MM.1S (cell line): ENCODE data around the gene HLA-G.

Experiments used
- DNase-seq: peaks from one replicate; pipeline ENCODE4 v3.0.0-alpha.2; 2015
- H2AFZ ChIP-seq: fragments of 300-600 bp; sonication (generic); 2 replicates; pipeline ENCODE4 v1.6.0; 2016; ENCODE audit warnings: antibody characterized with exemption, low read length
- H3F3A ChIP-seq: fragments of 300-600 bp; sonication (generic); 2 replicates; pipeline ENCODE4 v1.6.1; 2016; ENCODE audit warnings: mild to moderate bottlenecking, antibody characterized with exemption, low read length, moderate library complexity, mixed read lengths; ENCODE audit not compliant: insufficient read depth
- H3K27ac ChIP-seq: fragments of 300-600 bp; sonication (generic); 2 replicates; pipeline ENCODE4 v1.5.1; 2016; ENCODE audit warnings: mild to moderate bottlenecking, low read length
- H3K27me3 ChIP-seq: fragments of 300-600 bp; sonication (generic); replicated peaks from 2 replicates; pipeline ENCODE4 v1.6.0; 2016; ENCODE audit warnings: low read length; ENCODE audit not compliant: insufficient read depth
- H3K36me3 ChIP-seq: fragments of 300-600 bp; sonication (generic); replicated peaks from 2 replicates; pipeline ENCODE4 v1.6.1; 2016; ENCODE audit warnings: mild to moderate bottlenecking, low read length, mixed read lengths; ENCODE audit not compliant: insufficient read depth
- H3K4me1 ChIP-seq: fragments of 300-600 bp; sonication (generic); 2 replicates; pipeline ENCODE4 v1.6.1; 2016; ENCODE audit warnings: low read length, mixed read lengths
- H3K4me2 ChIP-seq: fragments of 300-600 bp; sonication (generic); 2 replicates; pipeline ENCODE4 v1.6.0; 2016; ENCODE audit warnings: low read depth, low read length
- H3K4me3 ChIP-seq: fragments of 300-600 bp; sonication (generic); 2 replicates; pipeline ENCODE4 v1.5.1; 2016; ENCODE audit warnings: low read length, mixed read lengths
- H3K79me2 ChIP-seq: fragments of 300-600 bp; sonication (generic); 2 replicates; pipeline ENCODE4 v1.6.1; 2016; ENCODE audit warnings: mixed run types, low read length, mixed read lengths
- H3K9ac ChIP-seq: fragments of 300-600 bp; sonication (generic); 2 replicates; pipeline ENCODE4 v1.6.1; 2016; ENCODE audit warnings: low read length, mixed read lengths
- H3K9me2 ChIP-seq: fragments of 300-600 bp; sonication (generic); replicated peaks from 2 replicates; pipeline ENCODE4 v1.6.1; 2016; ENCODE audit warnings: mild to moderate bottlenecking, low read length, mixed read lengths; ENCODE audit not compliant: insufficient read depth
- H3K9me3 ChIP-seq: fragments of 300-600 bp; sonication (generic); replicated peaks from 2 replicates; pipeline ENCODE4 v1.6.1; 2016; ENCODE audit warnings: mild to moderate bottlenecking, low read length, mixed read lengths; ENCODE audit not compliant: insufficient read depth
- H4K20me1 ChIP-seq: fragments of 300-600 bp; sonication (generic); 2 replicates; pipeline ENCODE4 v1.6.1; 2016; ENCODE audit warnings: mild to moderate bottlenecking, low read length, moderate library complexity, mixed read lengths; ENCODE audit not compliant: insufficient read depth
- CTCF ChIP-seq: fragments of 300-600 bp; sonication (generic); IDR thresholded peaks from 2 replicates; pipeline ENCODE4 v1.5.1; 2016; ENCODE audit warnings: antibody characterized with exemption, low read length, mixed read lengths
- EZH2 ChIP-seq: fragments of 300-600 bp; sonication (generic); optimal IDR thresholded peaks from 2 replicates; pipeline ENCODE3; 2017; ENCODE audit warnings: low read depth, mild to moderate bottlenecking, antibody characterized with exemption, low read length, mixed read lengths
- EZH2phosphoT487 ChIP-seq: fragments of 300-600 bp; sonication (generic); IDR thresholded peaks from 2 replicates; pipeline ENCODE4 v1.6.1; 2018; ENCODE audit warnings: antibody characterized with exemption, low read length

The HLA-G gene

GRCh38 chr6:29850011-29850553, 22.5 kb downstream of the HLA-G start:
- Histone ChIP-seq H4K20me1 (no peaks in the 10 kb centered on the region), H3K4me1 (no peaks in the 10 kb centered on the region), H3K79me2 (no peaks in the 10 kb centered on the region)

GRCh38 chr6:29851190-29851589, 23.6 kb downstream of the HLA-G start:
- Histone ChIP-seq H3K79me2 (no peaks in the 10 kb centered on the region), H3K4me3 (no peak overlapping the region), H4K20me1 (no peaks in the 10 kb centered on the region), H3K4me1 (no peaks in the 10 kb centered on the region), H3K9me3 (no peaks in the 10 kb centered on the region), H3K4me2 (no peak overlapping the region), H3K27ac (no peak overlapping the region), H3K36me3 (no peaks in the 10 kb centered on the region), H3K9ac (no peak overlapping the region), H3K9me2 (no peaks in the 10 kb centered on the region), H3K27me3 (no peaks in the 10 kb centered on the region), H2AFZ (no peak overlapping the region), H3F3A (no peaks in the 10 kb centered on the region)
- DNase-seq, result no peak
- TF ChIP-seq EZH2phosphoT487 (no peak), EZH2 (no peak), CTCF (no peak)

More at GRCh38 chr6:29850011-29850553, 22.5 kb downstream of the HLA-G start:
- no peaks in the 10 kb centered on the region for H3F3A ChIP-seq
- no peak overlapping the region for H3K27ac ChIP-seq
- H3K4me2 ChIP-seq, result no peak overlapping the region
- H3K36me3 ChIP-seq, result no peaks in the 10 kb centered on the region
- no peak for DNase-seq
- no peak overlapping the region for H3K4me3 ChIP-seq
- TF ChIP-seq EZH2 (no peak), CTCF (no peak), EZH2phosphoT487 (no peak)
- no peak overlapping the region for H3K9ac ChIP-seq
- no peak overlapping the region for H2AFZ ChIP-seq
- no peaks in the 10 kb centered on the region for H3K9me2 ChIP-seq
- H3K9me3 ChIP-seq, result no peaks in the 10 kb centered on the region
- H3K27me3 ChIP-seq, result no peaks in the 10 kb centered on the region

GRCh38 chr6:29853245-29853644, 25.6 kb downstream of the HLA-G start:
- H2AFZ ChIP-seq, result no peak overlapping the region
- no peaks in the 10 kb centered on the region for H3K27me3 ChIP-seq
- H3K9ac ChIP-seq, result no peak overlapping the region
- H3F3A ChIP-seq, result no peaks in the 10 kb centered on the region
- H3K79me2 ChIP-seq, result no peaks in the 10 kb centered on the region
- no peaks in the 10 kb centered on the region for H3K9me3 ChIP-seq
- H3K27ac ChIP-seq, result no peak overlapping the region
- TF ChIP-seq EZH2phosphoT487, result no peak
- TF ChIP-seq CTCF, result no peak
- TF ChIP-seq EZH2, result no peak
- H3K4me2 ChIP-seq, result no peak overlapping the region
- no peak for DNase-seq
- H3K4me3 ChIP-seq, result no peak overlapping the region
- no peaks in the 10 kb centered on the region for H3K4me1 ChIP-seq
- no peaks in the 10 kb centered on the region for H4K20me1 ChIP-seq
- H3K36me3 ChIP-seq, result no peaks in the 10 kb centered on the region
- H3K9me2 ChIP-seq, result no peaks in the 10 kb centered on the region
